GM06990 (cell line): ENCODE data around the gene MAPKAP1.

Experiments
- DNase-seq: peaks from one replicate; pipeline ENCODE4 v3.0.0-alpha.2; 2011; ENCODE audit not compliant: insufficient read length; ENCODE audit errors: extremely low read depth
- H3K27me3 ChIP-seq: replicated peaks from 2 replicates; pipeline ENCODE4 v1.6.0; 2011; ENCODE audit warnings: low read length; ENCODE audit not compliant: control insufficient read depth, insufficient read depth
- H3K36me3 ChIP-seq: 2 replicates; pipeline ENCODE4 v1.5.1; 2011; ENCODE audit warnings: low read length; ENCODE audit not compliant: control insufficient read depth, insufficient read depth
- H3K4me3 ChIP-seq: replicated peaks from 2 replicates; pipeline ENCODE4 v1.5.1; 2011; ENCODE audit warnings: low read depth, mild to moderate bottlenecking, control low read depth, low read length
- CTCF ChIP-seq: IDR thresholded peaks from 2 replicates; pipeline ENCODE4 v1.5.1; 2011; ENCODE audit warnings: low read length, control low read depth, mild to moderate bottlenecking, inconsistent platforms; ENCODE audit not compliant: insufficient read depth, poor library complexity, severe bottlenecking

MAPKAP1 gene

DNA sequence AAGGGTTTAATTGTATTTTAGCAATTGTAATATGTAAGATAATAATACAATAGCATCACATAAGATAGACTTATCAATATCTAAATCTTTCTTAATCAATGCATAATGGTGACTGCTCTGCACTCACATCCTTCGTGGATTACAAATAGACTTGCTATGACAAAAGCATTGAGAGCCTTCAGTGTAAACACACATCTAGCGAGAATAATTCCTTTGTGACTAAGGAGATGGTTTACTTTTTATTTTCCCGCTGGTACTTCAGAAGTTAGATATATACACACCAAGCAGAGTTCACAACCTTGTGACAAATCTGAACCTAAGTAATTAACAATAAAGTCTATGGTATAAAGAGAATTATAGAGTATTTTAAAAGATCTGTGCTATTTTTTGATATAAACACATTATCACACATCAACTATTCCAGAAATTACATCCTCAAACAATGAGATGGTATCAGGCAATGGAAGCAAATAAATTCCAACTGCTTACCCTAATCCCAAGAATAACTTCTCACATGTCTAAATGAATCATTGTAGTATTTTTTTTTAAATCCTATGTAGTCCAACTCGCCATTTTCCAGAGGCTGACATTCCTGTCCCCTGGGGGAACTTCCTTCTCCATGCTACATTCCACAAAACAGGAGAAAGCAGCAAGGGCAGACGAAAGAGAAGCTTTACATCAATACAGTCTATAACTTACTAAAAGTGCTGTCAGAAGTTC, 51.2 kb downstream of the MAPKAP1 start:
- DNase-seq, result no peak
- TF ChIP-seq CTCF, result no peak
- Histone ChIP-seq H3K36me3 (peaks cover 3% of the 10 kb centered on the region), H3K27me3 (no peaks in the 10 kb centered on the region), H3K4me3 (no peak overlapping the region)

DNA sequence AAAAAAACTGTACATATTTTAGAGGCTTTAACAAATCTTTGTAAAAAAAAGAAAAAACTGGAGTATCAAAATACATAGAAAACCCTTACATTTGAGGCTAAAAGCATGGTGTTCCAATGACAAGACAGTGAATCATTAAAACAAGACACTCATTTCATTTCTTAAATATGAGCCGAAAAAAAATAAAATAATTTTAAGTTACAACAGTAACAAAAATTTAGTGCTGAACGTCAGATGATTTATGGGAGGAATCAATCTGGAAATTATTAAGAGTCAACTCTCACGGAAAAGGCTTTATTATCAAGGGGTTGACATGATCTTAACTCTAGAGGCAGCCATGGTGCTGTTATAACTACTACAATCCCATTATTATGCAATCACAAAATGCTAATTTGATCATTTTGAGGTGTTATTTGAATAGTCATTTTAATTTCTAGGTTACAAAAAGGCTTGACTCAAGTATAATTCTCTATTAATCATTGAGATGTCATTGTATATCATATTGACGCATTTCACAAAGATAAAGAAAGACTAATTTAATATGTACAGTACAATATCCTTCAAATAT, 51.9 kb downstream of the MAPKAP1 start:
- Histone ChIP-seq H3K36me3 (peaks cover 3% of the 10 kb centered on the region), H3K27me3 (no peaks in the 10 kb centered on the region), H3K4me3 (no peak overlapping the region)
- no peak for TF ChIP-seq CTCF
- DNase-seq, result no peak

GRCh38 chr9:125654121-125654520, 52.9 kb downstream of the MAPKAP1 start:
- Histone ChIP-seq H3K36me3 (peaks cover 1% of the 10 kb centered on the region; the same call in 1 of the 2 replicates), H3K4me3 (no peak overlapping the region), H3K27me3 (no peaks in the 10 kb centered on the region)
- DNase-seq, result no peak
- TF ChIP-seq CTCF, result no peak

GRCh38 chr9:125653325-125653724, 53.7 kb downstream of the MAPKAP1 start:
- H3K27me3 ChIP-seq, result no peaks in the 10 kb centered on the region
- H3K36me3 ChIP-seq, result peaks cover 1% of the 10 kb centered on the region; the same call in 1 of the 2 replicates
- no peak overlapping the region for H3K4me3 ChIP-seq
- TF ChIP-seq CTCF, result no peak
- no peak for DNase-seq

DNA sequence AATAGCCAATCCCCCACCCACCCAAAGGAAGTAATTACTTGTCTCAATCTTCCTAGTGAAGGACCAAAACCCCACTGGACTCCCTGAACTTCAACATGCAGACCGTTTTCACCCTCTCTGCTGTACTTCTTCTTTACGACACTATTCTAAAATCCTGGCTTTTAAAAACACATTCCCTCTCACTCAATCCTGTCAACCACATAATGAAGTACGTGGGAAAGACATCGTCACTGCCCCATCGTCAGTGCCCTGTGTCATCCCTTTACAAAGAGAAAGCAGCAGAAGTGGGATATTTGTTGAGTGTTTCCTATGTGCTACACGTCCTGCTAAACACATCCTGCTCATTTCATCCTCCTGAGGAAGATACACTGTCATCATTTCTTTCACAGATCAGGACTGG, 54.2 kb downstream of the MAPKAP1 start:
- no peak overlapping the region for H3K4me3 ChIP-seq
- H3K36me3 ChIP-seq, result peaks cover under 1% of the 10 kb centered on the region; the same call in 1 of the 2 replicates
- no peaks in the 10 kb centered on the region for H3K27me3 ChIP-seq
- no peak for DNase-seq
- no peak for TF ChIP-seq CTCF
